Ovary (tissue), 3 donors: ENCODE results near the gene FRYL.

Experiments used
- EP300 ChIP-seq: sonication (generic); formaldehyde crosslinking; IDR thresholded peaks from one replicate; pipeline ENCODE4 v1.6.1; 2017; ENCODE audit warnings: antibody characterized with exemption
- POLR2A ChIP-seq: fragments of 450-650 bp; IDR thresholded peaks from one replicate; pipeline ENCODE4 v1.6.1; 2017; ENCODE audit warnings: antibody characterized with exemption, mild to moderate bottlenecking, moderate library complexity
- TF ChIP-seq, protein P1 (sequence below), 3 donors: fragments of 450-650 bp in 2 of 3; fragments of 200-600 bp in 1 of 3; IDR thresholded peaks; one replicate each; pipeline versions ENCODE4 v1.5.1 to v1.8.0; 2016 to 2022; ENCODE audit warnings: antibody characterized with exemption in 3 of 3, mild to moderate bottlenecking in 1 of 3
- donor health status: DM: no; HTN: no; CAD: no.

GRCh38 chr4:48665555-48666186 lies 114.4 kb downstream of the FRYL start:
- no peak for TF ChIP-seq POLR2A
- TF ChIP-seq, protein P1, sequence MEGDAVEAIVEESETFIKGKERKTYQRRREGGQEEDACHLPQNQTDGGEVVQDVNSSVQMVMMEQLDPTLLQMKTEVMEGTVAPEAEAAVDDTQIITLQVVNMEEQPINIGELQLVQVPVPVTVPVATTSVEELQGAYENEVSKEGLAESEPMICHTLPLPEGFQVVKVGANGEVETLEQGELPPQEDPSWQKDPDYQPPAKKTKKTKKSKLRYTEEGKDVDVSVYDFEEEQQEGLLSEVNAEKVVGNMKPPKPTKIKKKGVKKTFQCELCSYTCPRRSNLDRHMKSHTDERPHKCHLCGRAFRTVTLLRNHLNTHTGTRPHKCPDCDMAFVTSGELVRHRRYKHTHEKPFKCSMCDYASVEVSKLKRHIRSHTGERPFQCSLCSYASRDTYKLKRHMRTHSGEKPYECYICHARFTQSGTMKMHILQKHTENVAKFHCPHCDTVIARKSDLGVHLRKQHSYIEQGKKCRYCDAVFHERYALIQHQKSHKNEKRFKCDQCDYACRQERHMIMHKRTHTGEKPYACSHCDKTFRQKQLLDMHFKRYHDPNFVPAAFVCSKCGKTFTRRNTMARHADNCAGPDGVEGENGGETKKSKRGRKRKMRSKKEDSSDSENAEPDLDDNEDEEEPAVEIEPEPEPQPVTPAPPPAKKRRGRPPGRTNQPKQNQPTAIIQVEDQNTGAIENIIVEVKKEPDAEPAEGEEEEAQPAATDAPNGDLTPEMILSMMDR (IDR thresholded peaks at IDR 0.05): no peak
- no peak for TF ChIP-seq EP300
